GM18502 (cell line): ENCODE data around the gene DNAJC4.

Experiments used
- ATAC-seq: cut with Tn5 transposase; IDR thresholded peaks from one replicate; pipeline ENCODE4 v1.9.1; 2021; ENCODE audit warnings: mild to moderate bottlenecking; ENCODE audit not compliant: unreplicated experiment, poor library complexity

The DNAJC4 gene

GRCh38 chr11:64227405-64227956 lies 2.9 kb upstream of the DNAJC4 start:
- no peak for ATAC-seq

DNA sequence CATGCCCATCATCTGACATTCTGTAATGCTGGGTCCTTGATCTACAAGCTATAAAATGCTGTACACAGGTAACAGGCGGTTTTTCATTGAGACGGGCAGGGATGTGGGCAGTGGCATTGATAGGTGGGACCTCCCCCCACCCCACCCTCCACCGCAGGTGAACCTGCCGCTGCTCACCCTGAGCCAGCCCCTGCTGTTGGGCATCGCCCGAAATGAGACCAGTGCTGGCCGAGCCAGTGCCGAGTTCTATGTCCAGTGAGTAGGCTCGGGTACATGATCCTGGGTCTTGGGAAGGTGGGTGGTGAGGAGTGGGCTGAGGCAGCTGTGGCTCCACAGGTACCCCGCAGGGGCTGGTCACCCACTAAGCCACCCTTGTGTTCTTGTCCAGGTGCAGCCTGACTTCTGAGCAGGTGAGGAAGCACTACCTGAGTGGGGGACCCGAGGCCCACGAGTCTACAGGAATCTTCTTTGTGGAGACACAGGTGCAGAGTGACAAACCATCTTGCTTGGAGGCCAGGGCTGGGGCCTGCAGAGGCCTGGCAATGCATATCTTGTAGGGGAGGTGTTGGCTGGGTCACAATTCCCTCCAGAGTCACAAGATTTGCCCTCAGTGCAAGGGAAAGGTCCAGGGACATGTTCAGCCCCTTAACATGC lies 1.1 kb upstream of the DNAJC4 start:
- no peak for ATAC-seq

- ATAC-seq, result no peak
Measured at GRCh38 chr11:64229744-64230170, 591 bp upstream of the DNAJC4 start.

DNA sequence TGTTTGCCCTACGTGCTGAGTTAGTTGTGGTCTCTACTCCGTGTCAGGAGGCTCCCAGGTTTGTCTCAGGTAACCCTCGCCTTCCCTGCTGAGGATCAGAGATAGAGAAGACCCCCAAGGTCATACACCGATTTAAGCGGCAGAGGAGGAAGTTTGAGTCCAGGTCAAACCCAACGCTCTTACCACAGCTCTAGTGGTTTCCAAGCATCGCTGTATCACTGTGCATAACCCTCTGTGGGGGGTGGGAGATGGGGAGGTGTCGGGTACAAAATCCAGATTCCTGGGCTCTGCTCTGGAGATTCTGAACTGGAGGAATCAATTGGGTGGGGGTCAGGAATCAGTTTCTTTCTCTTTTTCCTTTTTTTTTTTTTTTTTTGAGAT lies 627 bp downstream of the DNAJC4 start:
- no peak for ATAC-seq

GRCh38 chr11:64231546-64231945 lies 1.2 kb downstream of the DNAJC4 start:
- no peak for ATAC-seq

GRCh38 chr11:64232182-64232966 lies 2.0 kb downstream of the DNAJC4 start:
- no peak for ATAC-seq

GRCh38 chr11:64232967-64233315 lies 2.6 kb downstream of the DNAJC4 start:
- no peak for ATAC-seq

- ATAC-seq, result peak; percentile 37
Measured at GRCh38 chr11:64233913-64234586, 3.7 kb downstream of the DNAJC4 start, which contains the start of gene VEGFB. Gene VEGFB (plus strand): TSS chr11:64234584. CDS start chr11:64234834, 250 bp downstream.

- ATAC-seq, result peak; percentile 27
Measured at GRCh38 chr11:64234647-64235379, 4.5 kb downstream of the DNAJC4 start.

- ATAC-seq, result no peak
Measured at GRCh38 chr11:64235437-64236161, 5.3 kb downstream of the DNAJC4 start.

DNA sequence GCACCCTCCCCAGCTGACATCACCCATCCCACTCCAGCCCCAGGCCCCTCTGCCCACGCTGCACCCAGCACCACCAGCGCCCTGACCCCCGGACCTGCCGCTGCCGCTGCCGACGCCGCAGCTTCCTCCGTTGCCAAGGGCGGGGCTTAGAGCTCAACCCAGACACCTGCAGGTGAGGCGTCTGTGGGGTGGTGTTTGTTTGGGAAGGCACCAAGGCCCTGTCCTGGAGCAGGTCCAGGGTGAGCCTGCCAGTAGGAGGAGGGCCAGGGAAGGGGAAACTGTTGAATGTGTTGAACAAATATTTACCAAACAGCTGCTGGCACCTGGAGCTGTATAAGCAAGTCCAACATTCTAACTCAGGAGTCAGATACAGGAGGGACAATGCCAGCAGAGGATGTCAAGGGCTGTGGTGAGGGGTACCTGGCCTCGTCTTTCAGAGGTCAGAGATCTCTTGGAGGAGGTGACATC lies 7.2 kb downstream of the DNAJC4 start:
- ATAC-seq, result no peak

DNA sequence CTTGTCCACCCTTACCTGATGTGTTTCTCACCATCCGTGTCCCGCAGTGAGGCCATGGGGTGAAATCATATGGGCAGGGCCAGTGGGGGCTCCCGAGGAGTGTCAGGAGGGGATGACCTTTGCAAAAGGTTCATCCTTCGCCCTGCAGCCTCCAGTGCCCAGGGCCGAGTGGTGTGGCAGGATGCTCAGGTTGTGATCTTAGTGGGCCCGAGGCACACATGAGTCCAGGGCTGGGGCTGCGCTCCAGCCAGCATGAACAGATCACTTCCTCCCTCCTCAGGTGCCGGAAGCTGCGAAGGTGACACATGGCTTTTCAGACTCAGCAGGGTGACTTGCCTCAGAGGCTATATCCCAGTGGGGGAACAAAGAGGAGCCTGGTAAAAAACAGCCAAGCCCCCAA lies 7.7 kb downstream of the DNAJC4 start:
- no peak for ATAC-seq

- no peak for ATAC-seq
Measured at GRCh38 chr11:64238999-64239398, 8.7 kb downstream of the DNAJC4 start.

GRCh38 chr11:64239662-64240434 lies 9.5 kb downstream of the DNAJC4 start:
- ATAC-seq, result peak; percentile 9

- ATAC-seq, result peak; percentile 53
Measured at GRCh38 chr11:64240435-64241240, 10.3 kb downstream of the DNAJC4 start, which contains the start of gene FKBP2. Gene FKBP2 (plus strand): TSS chr11:64241095. CDS start chr11:64242388, 1,293 bp downstream.

- ATAC-seq, result peak; percentile 60
Measured at GRCh38 chr11:64241241-64241490, 10.8 kb downstream of the DNAJC4 start.

DNA sequence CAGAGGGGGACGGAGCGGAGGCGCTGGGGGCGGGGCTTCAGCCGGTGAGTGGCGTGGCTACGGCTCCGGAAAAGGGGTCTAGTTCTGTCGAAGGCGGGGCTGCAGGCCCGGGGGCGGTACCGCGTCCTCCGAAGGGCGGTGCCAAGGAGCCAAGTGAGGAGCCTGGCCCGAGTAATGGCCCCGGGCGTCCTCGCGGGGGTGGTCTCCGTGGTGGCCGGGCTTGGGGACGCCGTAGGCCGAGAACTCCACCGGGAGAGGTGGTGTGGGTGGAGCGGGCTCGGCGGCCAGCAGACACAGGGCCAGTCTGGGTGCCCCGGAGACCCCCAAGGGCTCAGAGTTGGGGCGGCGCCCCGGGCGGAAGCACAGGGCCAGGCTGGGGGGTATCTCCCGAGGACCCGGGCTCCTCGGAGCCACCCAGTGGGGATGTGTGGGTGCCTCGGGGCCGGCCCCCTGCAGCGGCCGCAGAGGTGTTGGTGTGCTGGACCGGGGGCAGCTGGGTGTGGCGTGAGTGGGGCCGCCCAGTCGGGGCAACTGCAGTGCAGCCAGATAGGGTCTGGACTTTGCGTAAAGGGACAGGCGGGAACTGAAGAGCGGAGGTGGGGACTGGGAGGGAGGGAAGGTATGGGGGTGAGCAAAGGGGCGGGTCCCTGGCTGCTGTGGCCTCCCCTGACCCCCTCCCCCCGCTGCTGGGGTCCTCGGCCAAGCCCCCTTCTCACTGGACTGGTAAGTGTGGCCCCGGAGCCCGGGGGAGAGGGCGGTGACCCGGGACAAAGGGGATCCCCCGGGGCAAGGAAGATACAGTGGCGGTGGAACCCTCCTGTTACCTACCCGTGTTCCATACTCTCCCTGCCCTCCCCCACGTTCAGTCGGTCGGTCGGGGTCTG lies 11.4 kb downstream of the DNAJC4 start:
- peak; percentile 58 for ATAC-seq
